Astrocyte of the cerebellum (primary cell): Measurements from ENCODE around the gene SLC6A17.

Experiments
- DNase-seq: peaks from one replicate; pipeline ENCODE4 v3.0.0-alpha.2; 2011; ENCODE audit warnings: low read depth
- H3K4me3 ChIP-seq: 2 replicates; pipeline ENCODE4 v1.5.1; 2011; ENCODE audit warnings: mild to moderate bottlenecking, low read depth, low read length, moderate library complexity
- CTCF ChIP-seq: IDR thresholded peaks from 2 replicates; pipeline ENCODE4 v1.5.1; 2012; ENCODE audit warnings: low read length, low read depth, moderate library complexity, mild to moderate bottlenecking; ENCODE audit errors: missing control alignments
- in situ Hi-C: cut with HindIII; loops from 2 replicates; pipeline ENCODE4 v1.10.0; 2017; ENCODE audit warnings: low sequenced_read_pairs

The SLC6A17 gene

GRCh38 chr1:110112656-110113055 is 37.6 kb upstream of the SLC6A17 start:
- in situ Hi-C loops: no loop called here
- TF ChIP-seq CTCF: no peak
- no peak for DNase-seq
- H3K4me3 ChIP-seq: no peak overlapping the region

- no peak overlapping the region for H3K4me3 ChIP-seq
- no peak for DNase-seq
- no peak for TF ChIP-seq CTCF
- in situ Hi-C loops: no loop called here
These were observed 36.7 kb upstream of the SLC6A17 start for GRCh38 chr1:110113551-110113950.

- no peak for TF ChIP-seq CTCF
- in situ Hi-C loops: no loop called here
- no peak for DNase-seq
- H3K4me3 ChIP-seq: no peak overlapping the region
These were observed 36.1 kb upstream of the SLC6A17 start for GRCh38 chr1:110114173-110114572.

- no peak for DNase-seq
- TF ChIP-seq CTCF: no peak
- H3K4me3 ChIP-seq: no peak overlapping the region
- in situ Hi-C loops: no loop called here
These were observed 35.5 kb upstream of the SLC6A17 start for GRCh38 chr1:110114784-110115183.

- no peak for TF ChIP-seq CTCF
- H3K4me3 ChIP-seq: no peak overlapping the region
- in situ Hi-C loops: no loop called here
- no peak for DNase-seq
These were observed 31.5 kb upstream of the SLC6A17 start for GRCh38 chr1:110118636-110119396.

GRCh38 chr1:110119843-110120242 is 30.5 kb upstream of the SLC6A17 start:
- no peak for TF ChIP-seq CTCF
- DNase-seq: no peak
- in situ Hi-C loops: no loop called here
- no peak overlapping the region for H3K4me3 ChIP-seq
